HepG2 (cell line): ENCODE results near the gene PLPPR3. TPM values are rescaled to one million over a fixed set of nuclear protein-coding genes. Genes with fewer than 3 reads are reported as not detected.

ENCODE experiments used
- ATAC-seq: fragments of 200-7000 bp; cut with Tn5 transposase; 3 replicates; pipeline ENCODE4 v1.9.1; 2020; ENCODE audit warnings: mild to moderate bottlenecking, moderate library complexity
- BruUV-seq: library from RNA; stranded (reverse); fragments of 400-500 nt; replicated peaks from 2 replicates; lab custom pipeline; 2021; lab: Mats Ljungman, UMichigan
- CTCF ChIA-PET: fragments of 300-600 bp; formaldehyde crosslinking; extraction: SDS; loops from one replicate; lab custom pipeline; 2021; ENCODE audit warnings: low total read pairs, inconsistent platforms, low intra/inter-chr PET ratio; lab: Yijun Ruan, JAX
- POLR2A ChIA-PET: fragments of 350-600 bp; sonication (Branson Sonifier 250); formaldehyde crosslinking; loops from one replicate; lab custom pipeline; 2020; ENCODE audit warnings: antibody characterized with exemption, inconsistent platforms; lab: Yijun Ruan, JAX
- DNase-seq: peaks from one replicate; pipeline ENCODE4 v3.0.0-alpha.2; 2015; ENCODE audit warnings: low spot score
- FAIRE-seq: peaks from 3 replicates; lab custom pipeline; 2011; peaks lifted over from hg19 to GRCh38; lab: Jason Lieb, UNC
- H2AFZ ChIP-seq: one replicate; pipeline ENCODE4 v1.6.1; 2011; ENCODE audit warnings: low read length, inconsistent platforms
- H3K27ac ChIP-seq: fragments of 300-600 bp; 3 replicates; pipeline ENCODE4 v1.8.0; 2011; ENCODE audit warnings: mixed run types, mild to moderate bottlenecking, mixed read lengths, low read length, inconsistent platforms; ENCODE audit not compliant: insufficient read depth; ENCODE audit errors: extremely low read length
- H3K27me3 ChIP-seq, 2 experiments: fragments of 200-600 bp in 1 of 2; 2 replicates in 1 of 2; 3 replicates in 1 of 2; pipeline versions ENCODE4 v1.6.0 to v1.8.0; 2011; ENCODE audit warnings: low read length in 2 of 2, mild to moderate bottlenecking in 2 of 2, moderate library complexity in 2 of 2, inconsistent platforms in 1 of 2; ENCODE audit not compliant: insufficient read depth in 2 of 2, control insufficient read depth in 1 of 2
- H3K36me3 ChIP-seq, 2 experiments: fragments of 200-600 bp in 1 of 2; replicated peaks in 1 of 2; 2 replicates in 1 of 2; 3 replicates in 1 of 2; pipeline versions ENCODE4 v1.5.1 to v1.8.0; 2011; ENCODE audit warnings: low read length in 2 of 2, inconsistent platforms in 1 of 2; ENCODE audit not compliant: insufficient read depth in 2 of 2, control insufficient read depth in 1 of 2
- H3K4me1 ChIP-seq: 2 replicates; pipeline ENCODE4 v1.5.1; 2012; ENCODE audit warnings: low read length, inconsistent platforms; ENCODE audit not compliant: insufficient read depth
- H3K4me2 ChIP-seq: 2 replicates; pipeline ENCODE4 v1.6.0; 2011; ENCODE audit warnings: low read depth, low read length, inconsistent platforms
- H3K4me3 ChIP-seq, 3 experiments: fragments of 200-600 bp in 1 of 3; sonication (generic), shearing (Covaris generic) in 1 of 3; replicated peaks in 1 of 3; 2 replicates each; pipeline ENCODE4 v1.5.1; 2011 to 2016; ENCODE audit warnings: low read length in 3 of 3, inconsistent platforms in 2 of 3, low read depth in 2 of 3, mild to moderate bottlenecking in 2 of 3, control low read depth in 1 of 3, mixed read lengths in 1 of 3; ENCODE audit not compliant: insufficient read depth in 1 of 3
- H3K79me2 ChIP-seq: one replicate; pipeline ENCODE4 v1.6.1; 2011; ENCODE audit warnings: low read length, inconsistent platforms; ENCODE audit not compliant: insufficient read depth
- H3K9ac ChIP-seq: 2 replicates; pipeline ENCODE4 v1.6.0; 2011; ENCODE audit warnings: mild to moderate bottlenecking, low read depth, low read length, inconsistent platforms; ENCODE audit not compliant: insufficient read depth
- H3K9me3 ChIP-seq: 2 replicates; pipeline ENCODE4 v1.5.1; 2012; ENCODE audit warnings: mild to moderate bottlenecking, low read length
- H4K20me1 ChIP-seq: 2 replicates; pipeline ENCODE4 v1.6.0; 2011; ENCODE audit warnings: inconsistent platforms, mild to moderate bottlenecking, low read length, moderate library complexity; ENCODE audit not compliant: insufficient read depth
- CEBPB ChIP-seq: IDR thresholded peaks from 2 replicates; pipeline ENCODE4 v1.6.1; 2011; ENCODE audit warnings: low read depth, low read length, improper control_type of control experiment, borderline replicate concordance
- CEBPG ChIP-seq: IDR thresholded peaks from 2 replicates; pipeline ENCODE4 v1.6.1; 2016
- EZH2 ChIP-seq: conservative IDR thresholded peaks from 2 replicates; pipeline ENCODE4 v1.6.1; 2012; ENCODE audit warnings: mild to moderate bottlenecking, low read depth, low read length, moderate library complexity
- GABPA ChIP-seq, 2 experiments: IDR thresholded peaks; 2 replicates each; pipeline ENCODE4 v1.6.1; 2011 to 2016; ENCODE audit warnings: low read depth in 2 of 2, low read length in 1 of 2, missing biosample characterization in 1 of 2, missing genetic modification characterization in 1 of 2
- PITX1 ChIP-seq: sonication (generic); formaldehyde crosslinking; IDR thresholded peaks from 2 replicates; pipeline ENCODE4 v1.5.1; 2020; ENCODE audit warnings: mild to moderate bottlenecking, missing genetic modification reagents
- RXRA ChIP-seq: sonication (generic); formaldehyde crosslinking; IDR thresholded peaks from 2 replicates; pipeline ENCODE4 v1.5.1; 2020; ENCODE audit warnings: missing genetic modification reagents
- SALL1 ChIP-seq: sonication (generic); formaldehyde crosslinking; IDR thresholded peaks from 2 replicates; pipeline ENCODE4 v1.8.0; 2022; ENCODE audit warnings: mild to moderate bottlenecking, missing genetic modification reagents
- ZNF30 ChIP-seq: sonication (generic); formaldehyde crosslinking; IDR thresholded peaks from 2 replicates; pipeline ENCODE4 v1.5.0; 2020; ENCODE audit warnings: mild to moderate bottlenecking, missing genetic modification reagents
- ZSCAN22 ChIP-seq: sonication (generic); formaldehyde crosslinking; IDR thresholded peaks from 2 replicates; pipeline ENCODE4 v1.4.0; 2020; ENCODE audit warnings: mild to moderate bottlenecking, missing genetic modification reagents
- ZSCAN9 ChIP-seq: IDR thresholded peaks from 2 replicates; pipeline ENCODE4 v1.6.1; 2016; ENCODE audit warnings: borderline replicate concordance
- WGBS: methylation state at CpG from one replicate; pipeline ENCODE4 v1.1.6; 2017; ENCODE audit warnings: low lambda C conversion rate; 5-methylcytosine and 5-hydroxymethylcytosine counted together
- in situ Hi-C: cut with HindIII; loops from 2 replicates; pipeline ENCODE4 v1.10.0; 2017; ENCODE audit warnings: low pct_unique_long_range_greater_than_20kb; ENCODE audit not compliant: extremely low pct_ligation_motif_present
- intact Hi-C: fragments of 100-400 bp; cut with micrococcal nuclease; formaldehyde crosslinking; loops from one replicate; pipeline ENCODE4 v1.10.0; 2022; ENCODE audit not compliant: unreplicated experiment
- polyA plus RNA-seq, 8 experiments: library from polyadenylated mRNA; depleted of rRNA in 3 of 8; stranded (reverse) in 7 of 8; unstranded in 1 of 8; fragments of >200 nt; fragmentation: Illumina TruSeq in 4 of 8; extraction: Trizol in 4 of 8; gene quantifications; 2 replicates each; pipeline versions ENCODE4 v1.2.1 to v1.2.3, GENCODE V29; 2011 to 2016; ENCODE audit warnings: low read depth in 4 of 8, missing spikeins in 1 of 8, mixed read lengths in 1 of 8; ENCODE audit not compliant: insufficient read depth in 1 of 8
- total RNA-seq, 5 experiments: library from RNA; depleted of rRNA; stranded (reverse); fragments of >200 nt; fragmentation: Illumina TruSeq; extraction: Trizol; gene quantifications; 2 replicates each; pipeline ENCODE4 v1.2.3, GENCODE V29; 2016; ENCODE audit warnings: low read depth in 1 of 5
- TF ChIP-seq, protein P1 (sequence below): sonication (generic); formaldehyde crosslinking; IDR thresholded peaks from 2 replicates; pipeline ENCODE4 v1.9.0; 2022; ENCODE audit warnings: low read depth, missing genetic modification reagents
- TF ChIP-seq, protein P2 (sequence below): sonication (generic); formaldehyde crosslinking; IDR thresholded peaks from 2 replicates; pipeline ENCODE4 v1.4.0; 2020; ENCODE audit warnings: mild to moderate bottlenecking, missing genetic modification reagents
- TF ChIP-seq, protein P3 (sequence below): sonication (generic); formaldehyde crosslinking; IDR thresholded peaks from 2 replicates; pipeline ENCODE4 v1.4.0; 2020; ENCODE audit warnings: mild to moderate bottlenecking, missing genetic modification reagents

The PLPPR3 gene
- total and polyA plus RNA-seq, 2 of the 13 experiments (the other 11 are each of a cell fraction or from before 2014, with no cell fraction given): 0.07 to 0.16 TPM

DNA sequence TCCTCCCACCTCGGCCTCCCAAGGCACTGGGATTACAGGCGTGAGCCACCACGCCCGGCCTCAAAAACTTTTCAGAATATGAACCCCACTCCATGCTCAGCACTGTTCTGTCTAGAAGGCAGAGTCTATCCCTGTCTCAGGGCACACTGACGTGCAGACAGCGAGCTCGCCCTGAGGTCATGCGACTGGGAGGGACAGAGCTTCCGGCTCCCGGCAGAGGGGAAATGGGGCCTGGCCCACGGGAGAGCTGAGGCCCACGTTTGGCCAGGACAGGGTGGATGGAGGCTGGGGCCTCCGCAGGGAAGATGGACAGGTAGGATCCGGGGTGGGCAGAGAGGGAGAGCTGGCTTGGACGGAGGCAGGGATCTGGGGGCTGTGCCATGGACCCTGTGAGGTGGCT, 3.1 kb upstream of the PLPPR3 start:
- 55% methylated on average over 9 of the region's 15 CpGs for WGBS
- Histone ChIP-seq H3K4me2 (no peak overlapping the region), H2AFZ (no peak overlapping the region), H3K4me3 (peak overlapping the region in 1 of 3 experiments; percentile 25; a peak in 1 of 6 replicates), H3K27me3 (peaks cover 7 to 30% of the 10 kb centered on the region in 2 experiments), H3K9ac (no peak overlapping the region), H4K20me1 (no peaks in the 10 kb centered on the region), H3K36me3 (no peaks in the 10 kb centered on the region), H3K9me3 (no peaks in the 10 kb centered on the region), H3K27ac (no peak overlapping the region), H3K4me1 (peaks cover 8% of the 10 kb centered on the region), H3K79me2 (no peaks in the 10 kb centered on the region)
- no peak for FAIRE-seq
- in situ Hi-C loops (no loop called here), intact Hi-C loops (no loop called here)
- no peak for DNase-seq
- no TSS peak for BruUV-seq
- ATAC-seq: no peak
- TF ChIP-seq RXRA: no peak
- no peak for TF ChIP-seq ZSCAN22
- TF ChIP-seq GABPA (IDR thresholded peaks at IDR 0.05; ENCODE audit: low read depth, low read length): no peak
- peak; percentile 31; the same call in 1 of the 2 replicates for TF ChIP-seq GABPA (CRISPR knock-in tag; IDR thresholded peaks at IDR 0.05; ENCODE audit: low read depth)
- ChIA-PET POLR2A (no interaction called here), CTCF (no interaction called here)

DNA sequence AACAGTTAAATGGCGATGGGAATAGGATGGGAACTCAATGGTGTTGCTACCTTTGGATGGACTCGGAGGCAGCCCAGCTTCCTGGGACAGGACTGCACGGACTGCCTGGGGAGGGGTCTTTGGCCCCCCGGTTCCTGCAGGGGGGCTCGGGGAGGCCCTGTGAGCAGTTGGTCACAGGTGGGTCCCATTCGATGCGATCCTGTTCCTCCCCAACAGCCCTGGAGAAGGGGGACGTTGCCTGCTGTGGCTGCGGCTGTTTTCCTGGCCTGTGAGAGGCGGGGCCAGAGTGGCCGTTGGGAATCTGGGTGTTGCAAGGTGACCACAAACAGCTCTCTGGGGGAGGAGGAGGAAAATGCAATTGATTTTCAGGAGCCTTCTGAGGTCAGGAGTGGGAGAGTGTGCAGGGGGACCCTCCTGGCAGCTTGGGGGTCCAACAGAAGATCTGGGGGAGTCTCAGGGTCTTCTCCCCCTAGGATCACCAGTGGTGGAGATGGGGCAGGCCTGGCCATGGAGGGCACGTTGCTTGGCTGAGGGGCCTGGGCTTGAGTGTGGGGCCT, 1.9 kb upstream of the PLPPR3 start:
- no peaks in the 10 kb centered on the region for H3K79me2 ChIP-seq
- H3K9ac ChIP-seq: no peak overlapping the region
- 13% methylated on average over 4 of the region's 12 CpGs for WGBS
- H3K4me2 ChIP-seq: peak overlapping the region; percentile 95
- ChIA-PET CTCF (no interaction called here), POLR2A (interaction anchor here (0.9 kb wide), 1 partner anchor 40 kb away, joined by 3 read pairs; no protein-coding TSS in a partner anchor)
- no TSS peak for BruUV-seq
- peak overlapping the region in 2 of 3 experiments; percentile 52 to 73; a peak in 4 of 6 replicates for H3K4me3 ChIP-seq
- peaks cover 8% of the 10 kb centered on the region for H3K4me1 ChIP-seq
- H3K9me3 ChIP-seq: no peaks in the 10 kb centered on the region
- H3K36me3 ChIP-seq: no peaks in the 10 kb centered on the region
- ATAC-seq: peak; percentile 62
- H2AFZ ChIP-seq: no peak overlapping the region
- in situ Hi-C loops: no loop called here
- no peak overlapping the region for H3K27ac ChIP-seq
- peaks cover 4 to 30% of the 10 kb centered on the region in 2 experiments for H3K27me3 ChIP-seq
- intact Hi-C loops: no loop called here
- FAIRE-seq: no peak
- H4K20me1 ChIP-seq: no peaks in the 10 kb centered on the region
- no peak for DNase-seq
- TF ChIP-seq SALL1 (0 out of 2 replicates have a peak, but pooled peaks have one; percentile 13), ZSCAN9 (no peak), ZNF30 (CRISPR knock-in tag) (no peak), CEBPB (peak; percentile 24; the same call in 1 of the 2 replicates), CEBPG (no peak), PITX1 (CRISPR knock-in tag) (no peak), EZH2 (0 out of 2 replicates have a peak, but pooled peaks have one; percentile 14)
- TF ChIP-seq, protein P1, sequence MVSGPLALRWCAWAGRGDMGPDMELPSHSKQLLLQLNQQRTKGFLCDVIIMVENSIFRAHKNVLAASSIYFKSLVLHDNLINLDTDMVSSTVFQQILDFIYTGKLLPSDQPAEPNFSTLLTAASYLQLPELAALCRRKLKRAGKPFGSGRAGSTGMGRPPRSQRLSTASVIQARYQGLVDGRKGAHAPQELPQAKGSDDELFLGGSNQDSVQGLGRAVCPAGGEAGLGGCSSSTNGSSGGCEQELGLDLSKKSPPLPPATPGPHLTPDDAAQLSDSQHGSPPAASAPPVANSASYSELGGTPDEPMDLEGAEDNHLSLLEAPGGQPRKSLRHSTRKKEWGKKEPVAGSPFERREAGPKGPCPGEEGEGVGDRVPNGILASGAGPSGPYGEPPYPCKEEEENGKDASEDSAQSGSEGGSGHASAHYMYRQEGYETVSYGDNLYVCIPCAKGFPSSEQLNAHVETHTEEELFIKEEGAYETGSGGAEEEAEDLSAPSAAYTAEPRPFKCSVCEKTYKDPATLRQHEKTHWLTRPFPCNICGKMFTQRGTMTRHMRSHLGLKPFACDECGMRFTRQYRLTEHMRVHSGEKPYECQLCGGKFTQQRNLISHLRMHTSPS (CRISPR knock-in tag): no peak
- TF ChIP-seq, protein P2, sequence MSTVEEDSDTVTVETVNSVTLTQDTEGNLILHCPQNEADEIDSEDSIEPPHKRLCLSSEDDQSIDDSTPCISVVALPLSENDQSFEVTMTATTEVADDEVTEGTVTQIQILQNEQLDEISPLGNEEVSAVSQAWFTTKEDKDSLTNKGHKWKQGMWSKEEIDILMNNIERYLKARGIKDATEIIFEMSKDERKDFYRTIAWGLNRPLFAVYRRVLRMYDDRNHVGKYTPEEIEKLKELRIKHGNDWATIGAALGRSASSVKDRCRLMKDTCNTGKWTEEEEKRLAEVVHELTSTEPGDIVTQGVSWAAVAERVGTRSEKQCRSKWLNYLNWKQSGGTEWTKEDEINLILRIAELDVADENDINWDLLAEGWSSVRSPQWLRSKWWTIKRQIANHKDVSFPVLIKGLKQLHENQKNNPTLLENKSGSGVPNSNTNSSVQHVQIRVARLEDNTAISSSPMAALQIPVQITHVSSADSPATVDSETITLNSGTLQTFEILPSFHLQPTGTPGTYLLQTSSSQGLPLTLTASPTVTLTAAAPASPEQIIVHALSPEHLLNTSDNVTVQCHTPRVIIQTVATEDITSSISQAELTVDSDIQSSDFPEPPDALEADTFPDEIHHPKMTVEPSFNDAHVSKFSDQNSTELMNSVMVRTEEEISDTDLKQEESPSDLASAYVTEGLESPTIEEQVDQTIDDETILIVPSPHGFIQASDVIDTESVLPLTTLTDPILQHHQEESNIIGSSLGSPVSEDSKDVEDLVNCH: no peak
- TF ChIP-seq, protein P3, sequence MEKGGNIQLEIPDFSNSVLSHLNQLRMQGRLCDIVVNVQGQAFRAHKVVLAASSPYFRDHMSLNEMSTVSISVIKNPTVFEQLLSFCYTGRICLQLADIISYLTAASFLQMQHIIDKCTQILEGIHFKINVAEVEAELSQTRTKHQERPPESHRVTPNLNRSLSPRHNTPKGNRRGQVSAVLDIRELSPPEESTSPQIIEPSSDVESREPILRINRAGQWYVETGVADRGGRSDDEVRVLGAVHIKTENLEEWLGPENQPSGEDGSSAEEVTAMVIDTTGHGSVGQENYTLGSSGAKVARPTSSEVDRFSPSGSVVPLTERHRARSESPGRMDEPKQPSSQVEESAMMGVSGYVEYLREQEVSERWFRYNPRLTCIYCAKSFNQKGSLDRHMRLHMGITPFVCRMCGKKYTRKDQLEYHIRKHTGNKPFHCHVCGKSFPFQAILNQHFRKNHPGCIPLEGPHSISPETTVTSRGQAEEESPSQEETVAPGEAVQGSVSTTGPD (CRISPR knock-in tag): no peak
